GM18508 (cell line): ENCODE results near the gene SHROOM2.
A peak's percentile ranks its signal among the peaks of the same experiment; 100 is the strongest.

ENCODE experiments used
- ATAC-seq: cut with Tn5 transposase; IDR thresholded peaks from one replicate; pipeline ENCODE4 v1.9.1; 2021; ENCODE audit warnings: moderate number of reproducible peaks; ENCODE audit not compliant: insufficient read depth, unreplicated experiment

Gene SHROOM2

GRCh38 chrX:9860826-9861225, 74.6 kb downstream of the SHROOM2 start:
- no peak for ATAC-seq

GRCh38 chrX:9861711-9862110, 75.5 kb downstream of the SHROOM2 start:
- no peak for ATAC-seq

GRCh38 chrX:9862525-9862924, 76.3 kb downstream of the SHROOM2 start:
- ATAC-seq, result no peak

- ATAC-seq, result no peak
Observed at GRCh38 chrX:9862953-9863352, 76.7 kb downstream of the SHROOM2 start.

GRCh38 chrX:9864011-9864410, 77.8 kb downstream of the SHROOM2 start:
- no peak for ATAC-seq

GRCh38 chrX:9865804-9866472, 79.7 kb downstream of the SHROOM2 start:
- ATAC-seq, result no peak

GRCh38 chrX:9866633-9867032, 80.4 kb downstream of the SHROOM2 start:
- ATAC-seq, result no peak

GRCh38 chrX:9867226-9867625, 81.0 kb downstream of the SHROOM2 start:
- ATAC-seq, result no peak

- ATAC-seq, result no peak
Observed at GRCh38 chrX:9867753-9868152, 81.5 kb downstream of the SHROOM2 start.

- no peak for ATAC-seq
Observed at GRCh38 chrX:9871701-9872268, 85.6 kb downstream of the SHROOM2 start.

GRCh38 chrX:9873360-9873759, 87.1 kb downstream of the SHROOM2 start:
- no peak for ATAC-seq

- ATAC-seq, result peak; percentile 61
Observed at GRCh38 chrX:9873952-9874351, 87.7 kb downstream of the SHROOM2 start.

- ATAC-seq, result no peak
Observed at GRCh38 chrX:9874483-9874882, 88.3 kb downstream of the SHROOM2 start.

- ATAC-seq, result no peak
Observed at GRCh38 chrX:9875801-9876200, 89.6 kb downstream of the SHROOM2 start.

GRCh38 chrX:9876201-9876600, 90.0 kb downstream of the SHROOM2 start:
- no peak for ATAC-seq

- no peak for ATAC-seq
Observed at GRCh38 chrX:9878146-9878820, 92.1 kb downstream of the SHROOM2 start.

- ATAC-seq, result no peak
Observed at GRCh38 chrX:9880237-9880636, 94.0 kb downstream of the SHROOM2 start.

GRCh38 chrX:9880870-9881269, 94.6 kb downstream of the SHROOM2 start:
- ATAC-seq, result no peak

GRCh38 chrX:9882669-9883446, 96.6 kb downstream of the SHROOM2 start:
- no peak for ATAC-seq

- ATAC-seq, result no peak
Observed at GRCh38 chrX:9884031-9884779, 98.0 kb downstream of the SHROOM2 start.
